Hypothalamus (tissue), 51 donors: ENCODE results near the gene TPM4.

Source experiments
- DNase-seq, 51 donors: peaks; one replicate each; lab custom pipeline; 2025; lab: John Stamatoyannopoulos, UW

TPM4 gene

DNA sequence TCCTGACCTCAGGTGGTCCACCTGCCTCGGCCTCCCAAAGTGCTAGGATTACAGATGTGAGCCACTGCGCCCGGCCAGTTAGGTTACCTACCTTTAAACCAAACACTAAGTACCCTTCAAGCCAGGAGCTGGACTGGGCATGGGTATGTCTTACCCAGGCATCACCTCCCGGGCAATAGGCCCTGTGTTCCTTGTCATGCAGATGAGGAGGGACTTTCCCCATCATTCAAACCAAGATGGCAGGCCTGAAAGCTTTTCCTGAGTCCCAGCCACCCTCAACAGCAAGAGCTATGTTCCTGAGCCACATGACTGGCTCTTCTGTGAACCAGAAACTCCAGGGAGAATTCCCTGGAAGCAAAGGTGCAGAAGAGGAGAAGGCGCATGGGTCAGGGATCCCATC lies 44.8 kb downstream of the TPM4 start:
- no peak for DNase-seq

DNA sequence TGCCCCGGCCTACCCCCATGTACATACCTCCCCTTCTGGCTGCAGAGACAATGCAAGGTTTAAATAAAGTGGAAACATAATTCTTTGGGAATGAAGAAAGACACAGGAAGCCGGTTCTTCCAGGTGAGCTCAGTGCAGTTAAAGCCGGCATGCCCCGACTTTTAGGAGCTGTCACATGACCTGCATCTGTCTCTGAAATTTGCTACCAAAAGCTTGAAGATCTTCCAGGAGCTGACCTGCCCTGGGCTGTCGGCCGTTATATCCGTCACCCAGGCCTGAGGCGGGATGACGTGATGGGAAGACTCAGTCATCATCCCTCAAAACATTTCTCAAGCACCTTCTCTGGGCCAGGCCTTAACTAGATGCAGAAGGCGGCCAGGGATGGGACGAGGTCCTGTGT lies 45.7 kb downstream of the TPM4 start:
- no peak for DNase-seq

- DNase-seq: no peak
Measured at GRCh38 chr19:16124953-16125352, 48.7 kb downstream of the TPM4 start.

DNA sequence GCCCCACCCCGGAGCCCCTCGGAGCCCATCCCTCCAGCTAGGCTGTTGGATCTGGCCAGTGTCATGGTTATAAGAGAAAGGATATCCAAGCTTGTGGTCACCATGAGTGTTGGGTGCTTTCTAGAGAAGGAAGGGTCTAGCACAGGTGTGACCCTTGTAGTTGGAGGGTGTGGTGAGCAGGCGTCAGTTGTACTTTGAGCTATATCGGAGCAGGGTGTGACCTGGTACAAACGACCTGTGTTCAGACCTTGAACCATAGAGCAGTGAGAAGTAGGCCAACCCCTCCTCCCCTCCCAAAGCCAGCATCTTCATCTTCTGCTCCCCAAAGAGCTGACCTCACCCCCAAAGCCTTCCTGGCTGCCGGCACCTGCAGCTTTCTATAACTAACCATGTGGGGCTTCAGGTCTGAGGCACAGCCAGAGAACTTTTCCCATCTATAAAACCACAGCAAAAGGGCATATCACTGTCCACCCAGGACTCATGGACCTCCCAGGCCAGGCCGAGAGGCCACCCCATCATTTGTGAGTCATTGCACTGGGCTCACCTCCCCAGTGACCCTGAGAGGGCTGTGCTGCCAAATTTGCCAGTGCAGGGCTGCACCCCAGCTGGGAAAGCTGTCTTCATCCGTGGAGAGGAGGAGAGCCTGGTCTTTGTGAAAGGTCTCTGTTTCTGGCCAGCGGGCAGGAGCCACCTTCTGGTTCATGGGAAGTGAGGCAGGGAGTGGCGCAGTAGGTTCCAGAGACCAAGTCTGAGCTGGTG lies 49.6 kb downstream of the TPM4 start:
- DNase-seq: no peak

DNA sequence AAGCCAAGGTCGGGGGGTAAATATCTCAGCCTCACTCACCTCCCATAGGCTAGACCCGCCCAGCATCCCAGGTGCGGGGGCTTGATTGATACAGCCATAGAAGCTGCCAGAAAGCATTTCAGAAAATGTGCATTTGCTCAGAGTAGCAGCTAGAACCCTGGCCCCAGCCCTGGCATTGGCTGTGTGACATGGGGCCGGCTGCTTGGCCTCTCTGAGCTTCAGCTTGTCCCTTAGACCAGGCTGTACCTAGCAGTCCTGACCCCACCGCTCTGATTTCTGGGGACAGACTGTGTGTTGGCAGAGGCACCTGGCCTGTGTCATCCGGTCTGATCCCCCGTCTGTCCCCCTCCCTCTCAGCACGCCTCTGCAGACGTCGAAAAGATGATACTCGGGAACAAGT lies 50.8 kb downstream of the TPM4 start:
- DNase-seq: no peak

- DNase-seq: no peak
Measured at GRCh38 chr19:16127776-16128371, 51.6 kb downstream of the TPM4 start.

- no peak for DNase-seq
Measured at GRCh38 chr19:16131648-16132047, 55.4 kb downstream of the TPM4 start.

GRCh38 chr19:16133818-16134217 lies 57.5 kb downstream of the TPM4 start:
- DNase-seq: no peak

DNA sequence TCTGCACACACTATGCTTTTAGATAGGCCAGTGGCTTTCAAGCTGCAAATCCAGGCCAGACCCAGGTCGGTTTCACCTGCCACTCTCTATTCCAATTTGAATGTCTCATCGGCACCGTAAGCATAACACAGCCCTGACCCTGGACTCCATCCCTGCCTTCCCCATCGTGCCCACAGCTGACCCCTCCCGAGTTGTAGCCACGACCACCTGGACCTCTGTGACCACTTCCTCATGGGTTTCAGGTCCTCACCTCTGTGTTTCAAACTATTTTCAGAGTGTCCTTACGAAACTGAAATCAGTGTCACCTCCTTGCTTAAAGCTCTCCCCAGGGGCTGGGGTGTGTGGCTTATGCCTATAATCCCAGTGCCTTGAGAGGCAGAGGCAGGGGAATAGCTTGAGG lies 58.2 kb downstream of the TPM4 start:
- DNase-seq: no peak

DNA sequence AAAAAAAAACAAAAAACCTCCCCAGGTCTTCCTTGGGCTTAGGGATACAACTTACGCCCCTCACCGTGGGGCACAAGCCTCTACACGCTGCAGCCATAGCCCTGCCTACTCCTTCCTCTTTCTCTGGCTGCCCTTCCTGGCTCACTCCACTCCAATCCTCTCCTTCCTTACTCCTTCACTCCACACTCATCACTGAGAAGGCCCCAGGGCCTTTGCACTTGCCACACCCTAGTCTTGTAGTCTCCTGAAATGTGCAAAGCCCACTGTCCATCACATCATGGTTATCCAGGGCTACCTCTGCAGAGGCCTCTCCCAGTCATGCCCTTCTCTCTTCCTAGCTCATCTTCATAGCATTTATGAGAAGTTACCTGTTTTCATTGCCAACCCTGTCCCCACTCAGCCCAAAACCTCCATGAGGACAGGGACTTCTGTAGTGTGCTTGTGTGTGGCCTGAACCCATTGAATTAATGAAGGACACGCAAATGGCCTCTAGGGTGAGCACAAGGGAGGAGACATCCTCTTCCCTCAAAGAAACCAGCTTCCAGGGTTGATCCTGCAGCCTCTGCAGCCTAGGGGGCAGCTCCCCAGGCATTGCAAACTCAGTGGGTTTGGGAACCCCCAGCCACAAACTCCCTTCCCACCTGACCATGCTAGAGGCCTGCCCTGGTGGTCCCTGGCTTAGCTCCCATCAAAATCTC lies 59.3 kb downstream of the TPM4 start:
- DNase-seq: no peak

GRCh38 chr19:16136185-16136999 lies 60.1 kb downstream of the TPM4 start:
- no peak for DNase-seq

DNA sequence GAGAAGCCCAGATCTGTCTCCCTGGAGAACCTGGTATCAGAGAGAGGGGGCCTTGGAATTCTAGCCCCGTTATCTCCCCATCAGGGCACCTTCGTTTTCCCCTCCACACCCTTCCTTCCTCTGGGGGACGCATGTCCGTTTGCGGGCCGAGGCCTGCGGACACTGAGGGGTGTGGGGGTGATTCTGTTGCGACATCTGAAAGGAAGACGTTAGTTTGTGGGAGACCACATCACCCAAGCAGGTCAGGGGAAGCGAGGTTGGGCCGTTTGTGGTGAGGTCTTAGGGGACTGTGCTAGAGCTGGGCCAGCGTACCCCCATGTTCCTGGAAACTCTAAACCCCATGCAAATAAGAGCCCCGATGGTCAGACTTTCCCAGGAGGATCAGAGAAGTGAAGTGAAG lies 63.5 kb downstream of the TPM4 start:
- no peak for DNase-seq

DNA sequence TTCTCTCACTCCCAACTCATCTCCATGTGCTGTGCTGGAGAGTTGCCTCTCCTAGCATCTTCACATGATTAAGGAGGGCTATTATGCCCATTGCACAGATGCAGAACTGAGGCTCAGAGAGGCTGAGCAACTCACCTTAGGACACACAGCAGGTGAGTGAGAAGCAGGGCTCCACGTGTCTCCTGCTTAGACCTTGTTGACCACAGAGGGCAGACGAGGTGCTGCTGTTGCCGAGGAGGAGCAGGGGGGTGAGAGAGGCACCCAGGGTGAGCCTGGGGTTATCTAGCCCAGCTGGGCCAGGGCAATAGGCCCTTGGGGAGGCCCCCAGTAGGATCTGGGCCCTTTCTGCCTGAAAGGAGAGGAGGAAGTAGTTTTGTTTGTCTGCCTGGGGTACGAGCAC lies 64.7 kb downstream of the TPM4 start:
- DNase-seq: no peak

- DNase-seq: no peak
Measured at GRCh38 chr19:16142032-16142580, 65.8 kb downstream of the TPM4 start.

DNA sequence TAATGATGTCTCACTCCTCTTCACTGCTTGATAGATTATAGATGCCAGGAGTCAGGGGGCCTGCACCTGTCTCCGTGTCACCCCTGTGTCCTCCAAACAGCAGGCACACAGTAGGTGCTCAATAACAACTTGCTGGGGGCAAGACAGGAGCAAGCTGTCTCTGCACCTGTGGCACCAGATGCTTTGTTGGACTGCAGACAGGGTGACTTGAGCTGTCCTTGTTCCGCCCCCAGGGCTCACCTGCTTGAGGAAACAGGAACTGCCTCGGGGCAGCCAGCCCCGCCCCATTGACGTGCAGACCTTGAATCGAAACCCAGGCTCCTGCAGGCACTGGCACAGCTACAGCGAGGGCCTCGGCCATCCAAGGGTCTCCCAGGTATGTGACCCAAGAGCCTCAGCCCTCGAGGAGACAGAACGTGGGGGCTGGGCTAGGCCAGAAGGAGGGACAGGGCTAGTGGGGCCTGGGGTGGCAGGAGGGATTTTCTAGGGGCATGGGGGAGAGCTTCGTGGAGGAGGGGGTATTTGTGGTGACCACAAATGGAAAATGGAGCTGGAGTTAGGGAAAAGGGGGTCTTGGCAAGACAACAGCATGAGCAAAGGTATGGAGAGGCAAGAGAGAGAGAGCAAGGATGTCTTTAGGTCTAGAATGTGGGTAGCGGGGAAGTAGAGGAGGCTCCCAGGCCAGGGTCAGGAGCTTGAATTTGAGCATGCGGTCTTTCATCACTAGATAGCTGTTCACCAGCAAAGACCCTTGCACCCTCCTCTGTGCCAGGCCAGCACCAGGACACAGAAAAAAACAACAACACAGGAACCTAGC lies 67.3 kb downstream of the TPM4 start, which contains the start of gene HSH2D:
Gene HSH2D, plus strand, starts transcription at position 287 of the 817 bp plus-strand sequence. CDS start 5,066 bp downstream, outside the sequence.
- DNase-seq: no peak

GRCh38 chr19:16144216-16144581 lies 67.9 kb downstream of the TPM4 start:
- DNase-seq: no peak

- DNase-seq: no peak
Measured at GRCh38 chr19:16146112-16146511, 69.8 kb downstream of the TPM4 start.

- no peak for DNase-seq
Measured at GRCh38 chr19:16148443-16149229, 72.3 kb downstream of the TPM4 start.
